ENCODE data around the gene MUS81. TPM values are rescaled to one million over a fixed set of nuclear protein-coding genes. Genes with fewer than 3 reads are reported as not detected.

The MUS81 gene
- total and polyA plus RNA-seq, 9 of the 15 experiments (the other 6 are each of a cell fraction or from before 2014, with no cell fraction given): 13.4 to 118 (median 53.7) TPM

DNA sequence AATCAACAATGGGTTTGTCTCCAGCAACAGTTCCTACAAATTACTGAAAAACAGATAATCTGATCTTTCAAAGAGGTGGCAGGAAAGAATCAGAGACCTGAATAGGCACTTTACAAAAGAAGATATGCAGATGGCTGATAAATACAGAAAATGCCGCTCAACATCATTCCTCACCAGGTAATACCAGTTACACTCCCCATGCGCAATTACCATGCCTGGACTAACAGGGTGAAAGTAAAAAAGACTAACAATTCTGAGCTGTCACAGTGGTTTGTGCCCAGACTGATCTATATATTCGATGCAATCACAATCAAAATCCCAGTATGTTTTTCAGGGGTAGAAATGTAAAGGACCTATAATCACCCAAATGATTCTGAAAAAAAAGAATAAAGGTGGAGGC is 16.4 kb upstream of the MUS81 start:
- intact Hi-C loops (cut with micrococcal nuclease) (no loop called here), in situ Hi-C loops (cut with MboI) (no loop called here)
- no peak for TF ChIP-seq GATAD2B (IDR thresholded peaks at IDR 0.05; ENCODE audit: borderline replicate concordance)
- TF ChIP-seq SREBF2 (CRISPR knock-in tag; IDR thresholded peaks at IDR 0.05): no peak
- Histone ChIP-seq H3K27ac (ENCODE audit: extremely low read depth, low read depth, low read length) (no peak overlapping the region), H3K79me2 (ENCODE audit: control insufficient read depth, insufficient read depth, low read length) (no peaks in the 10 kb centered on the region), H3K4me1 (replicated peaks in 1 of 2; ENCODE audit: control insufficient read depth in 2 of 2, insufficient read depth in 2 of 2, low read length in 2 of 2) (peaks cover 0 to 4% of the 10 kb centered on the region in 2 experiments; a peak in 2 of 5 replicates), H3K27me3 (ENCODE audit: control insufficient read depth in 2 of 2, insufficient read depth in 2 of 2, low read length in 2 of 2) (no peaks in the 10 kb centered on the region), H3K9me1 (ENCODE audit: control insufficient read depth, insufficient read depth, low read length) (no peaks in the 10 kb centered on the region), H3K4me3 (no peak overlapping the region), H3K9ac (ENCODE audit: insufficient read depth in 1 of 2, low read depth in 2 of 2, low read length in 2 of 2) (no peak overlapping the region), H2AFZ (ENCODE audit: low read depth, low read length) (no peak overlapping the region), H3K4me2 (ENCODE audit: insufficient read depth, low read length) (no peak overlapping the region), H3K9me3 (replicated peaks; ENCODE audit: control insufficient read depth, insufficient read depth, low read depth, low read length) (no peaks in the 10 kb centered on the region), H4K20me1 (replicated peaks; ENCODE audit: control insufficient read depth, insufficient read depth, low read length) (no peaks in the 10 kb centered on the region), H3K36me3 (ENCODE audit: control insufficient read depth, insufficient read depth, low read length) (no peaks in the 10 kb centered on the region)
- no peak for DNase-seq (ENCODE audit: extremely low read depth in 1 of 4, low spot score in 3 of 4)
- BruUV-seq (replicated peaks): no TSS peak
- WGBS (ENCODE audit: insufficient coverage, low coverage, missing lambda C conversion rate): 71% methylated on average over 3 of the region's 3 CpGs
- no peak for ATAC-seq
- CTCF ChIA-PET (ENCODE audit: low intra/inter-chr PET ratio): no interaction called here
- FAIRE-seq: no peak
- POLR2A ChIA-PET: interaction anchor here (0.7 to 1.7 kb wide), 3 partner anchors 8 to 14 kb away, joined by 3 to 12 read pairs (median 4); partner anchors contain the start of gene CFL1

DNA sequence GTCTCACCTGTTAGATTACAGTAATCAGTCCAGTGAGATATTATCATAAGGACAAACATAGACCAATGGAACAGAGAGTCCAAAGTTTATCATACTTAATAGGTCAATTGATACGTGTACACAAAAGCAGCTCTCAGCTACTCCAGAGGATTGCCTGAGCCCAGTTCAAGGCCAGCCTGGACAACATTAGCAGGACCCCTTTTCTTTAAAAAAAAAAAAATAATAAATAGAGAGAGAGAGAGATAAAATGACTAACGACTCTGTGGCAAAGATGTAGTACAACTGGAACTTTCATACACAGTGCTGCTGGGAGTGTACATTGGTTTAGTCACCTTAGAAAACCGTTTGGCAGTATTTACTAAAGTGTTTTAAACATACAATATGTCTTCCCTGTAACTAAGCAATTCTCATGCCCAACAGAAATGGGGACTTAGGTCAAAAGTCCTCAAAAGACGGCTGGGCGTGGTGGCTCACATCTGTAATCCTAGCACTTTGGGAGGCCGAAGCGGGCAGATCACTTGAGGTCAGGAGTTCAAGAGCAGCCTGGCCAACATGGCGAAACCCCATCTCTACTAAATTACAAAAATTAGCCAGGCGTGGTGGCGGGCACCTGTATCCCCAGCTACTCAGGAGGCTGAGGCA is 15.9 kb upstream of the MUS81 start:
- Histone ChIP-seq H3K79me2 (ENCODE audit: control insufficient read depth, insufficient read depth, low read length) (no peaks in the 10 kb centered on the region), H3K4me2 (ENCODE audit: insufficient read depth, low read length) (no peak overlapping the region), H3K9me3 (replicated peaks; ENCODE audit: control insufficient read depth, insufficient read depth, low read depth, low read length) (no peaks in the 10 kb centered on the region), H3K4me3 (no peak overlapping the region), H3K9me1 (ENCODE audit: control insufficient read depth, insufficient read depth, low read length) (no peaks in the 10 kb centered on the region), H2AFZ (ENCODE audit: low read depth, low read length) (no peak overlapping the region), H4K20me1 (replicated peaks; ENCODE audit: control insufficient read depth, insufficient read depth, low read length) (no peaks in the 10 kb centered on the region), H3K36me3 (ENCODE audit: control insufficient read depth, insufficient read depth, low read length) (no peaks in the 10 kb centered on the region), H3K9ac (ENCODE audit: insufficient read depth in 1 of 2, low read depth in 2 of 2, low read length in 2 of 2) (no peak overlapping the region), H3K4me1 (replicated peaks in 1 of 2; ENCODE audit: control insufficient read depth in 2 of 2, insufficient read depth in 2 of 2, low read length in 2 of 2) (peaks cover 0 to 5% of the 10 kb centered on the region in 2 experiments; a peak in 3 of 5 replicates), H3K27ac (ENCODE audit: extremely low read depth, low read depth, low read length) (no peak overlapping the region), H3K27me3 (ENCODE audit: control insufficient read depth in 2 of 2, insufficient read depth in 2 of 2, low read length in 2 of 2) (no peaks in the 10 kb centered on the region)
- CTCF ChIA-PET (ENCODE audit: low intra/inter-chr PET ratio): no interaction called here
- no TSS peak for BruUV-seq (replicated peaks)
- intact Hi-C loops (cut with micrococcal nuclease): no loop called here
- DNase-seq (ENCODE audit: extremely low read depth in 1 of 4, low spot score in 3 of 4) (no peak), ATAC-seq (no peak), FAIRE-seq (no peak)
- 54% methylated on average over 10 of the region's 10 CpGs for WGBS (ENCODE audit: insufficient coverage, low coverage, missing lambda C conversion rate)
- TF ChIP-seq CREM (IDR thresholded peaks at IDR 0.05; ENCODE audit: low read depth): 0 out of 2 replicates have a peak, but pooled peaks have one; percentile 11
- no peak for TF ChIP-seq NR1H2 (CRISPR knock-in tag; IDR thresholded peaks at IDR 0.05)
- POLR2A ChIA-PET: interaction anchor here (0.7 to 1.7 kb wide), 3 partner anchors 7 to 14 kb away, joined by 3 to 12 read pairs (median 4); partner anchors contain the start of gene CFL1
- in situ Hi-C loops (cut with MboI): no loop called here
